HG03342 (cell line): ENCODE data around the gene GAPT.
A peak's percentile ranks its signal among the peaks of the same experiment; 100 is the strongest.

Experiments used
- ATAC-seq: cut with Tn5 transposase; IDR thresholded peaks from one replicate; pipeline ENCODE4 v1.9.1; 2021; ENCODE audit warnings: mild to moderate bottlenecking, moderate library complexity; ENCODE audit not compliant: unreplicated experiment

Gene GAPT

DNA sequence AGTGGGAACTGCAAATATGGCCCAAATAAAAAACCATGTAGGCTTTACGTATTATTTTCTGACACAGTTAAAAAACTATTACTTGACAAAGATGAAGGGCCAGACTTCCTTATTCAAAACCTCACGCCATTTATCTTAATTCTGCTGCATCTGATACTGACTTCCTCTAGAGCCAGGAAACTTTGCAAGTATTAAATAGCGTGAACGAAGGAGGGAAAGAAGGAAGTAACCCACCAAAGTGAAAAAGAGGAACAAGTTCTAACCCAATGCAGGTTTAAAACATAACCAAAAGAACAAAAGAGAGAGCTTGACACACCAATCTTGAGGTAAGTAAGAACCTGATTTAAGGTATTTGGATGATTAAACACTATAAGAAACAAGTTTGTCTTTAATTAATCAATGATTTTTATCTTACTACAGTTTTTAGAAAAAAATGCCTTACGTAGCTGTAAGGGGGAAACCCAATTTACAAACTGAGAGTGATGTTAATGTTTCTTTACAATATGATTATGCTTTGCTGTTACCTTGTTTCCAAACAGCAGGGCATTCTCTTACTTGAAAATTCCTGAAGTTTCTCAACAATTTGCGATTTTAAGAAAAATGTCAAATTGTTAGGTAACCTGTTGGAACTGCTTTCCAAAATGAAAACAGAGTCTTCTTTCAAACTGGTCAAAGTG lies at the start of gene GAPT:
TSS of gene GAPT (plus strand) at position 220 of the 677 bp plus-strand sequence. CDS start 3,102 bp downstream, outside the sequence.
- peak; percentile 82 for ATAC-seq

- no peak for ATAC-seq
Measured at GRCh38 chr5:58444805-58445204, 46.4 kb upstream of the GAPT start.

GRCh38 chr5:58446024-58446423 lies 45.2 kb upstream of the GAPT start:
- ATAC-seq, result no peak

GRCh38 chr5:58447226-58447625 lies 44.0 kb upstream of the GAPT start:
- no peak for ATAC-seq

DNA sequence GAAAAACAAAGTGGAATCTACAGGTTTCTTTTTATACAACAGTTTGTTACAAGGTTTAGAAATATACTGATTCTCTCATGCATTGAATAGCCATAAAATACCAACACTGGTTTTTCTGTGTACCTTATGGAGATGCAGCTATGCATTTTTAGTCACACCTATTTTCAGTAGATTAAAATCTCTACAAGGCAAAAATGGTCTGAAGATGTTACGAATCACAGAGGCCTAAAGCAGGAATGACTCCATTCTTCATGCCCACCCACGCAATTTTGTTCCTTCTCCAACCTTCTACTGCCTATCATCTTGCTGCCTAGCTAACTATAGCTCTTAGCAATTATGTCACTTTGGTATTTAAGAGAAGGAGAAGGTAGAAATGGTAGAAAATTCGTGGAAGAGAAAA lies 41.2 kb upstream of the GAPT start:
- ATAC-seq, result no peak

- ATAC-seq, result no peak
Measured at GRCh38 chr5:58450811-58451629, 40.2 kb upstream of the GAPT start.

GRCh38 chr5:58451732-58452565 lies 39.3 kb upstream of the GAPT start:
- no peak for ATAC-seq

DNA sequence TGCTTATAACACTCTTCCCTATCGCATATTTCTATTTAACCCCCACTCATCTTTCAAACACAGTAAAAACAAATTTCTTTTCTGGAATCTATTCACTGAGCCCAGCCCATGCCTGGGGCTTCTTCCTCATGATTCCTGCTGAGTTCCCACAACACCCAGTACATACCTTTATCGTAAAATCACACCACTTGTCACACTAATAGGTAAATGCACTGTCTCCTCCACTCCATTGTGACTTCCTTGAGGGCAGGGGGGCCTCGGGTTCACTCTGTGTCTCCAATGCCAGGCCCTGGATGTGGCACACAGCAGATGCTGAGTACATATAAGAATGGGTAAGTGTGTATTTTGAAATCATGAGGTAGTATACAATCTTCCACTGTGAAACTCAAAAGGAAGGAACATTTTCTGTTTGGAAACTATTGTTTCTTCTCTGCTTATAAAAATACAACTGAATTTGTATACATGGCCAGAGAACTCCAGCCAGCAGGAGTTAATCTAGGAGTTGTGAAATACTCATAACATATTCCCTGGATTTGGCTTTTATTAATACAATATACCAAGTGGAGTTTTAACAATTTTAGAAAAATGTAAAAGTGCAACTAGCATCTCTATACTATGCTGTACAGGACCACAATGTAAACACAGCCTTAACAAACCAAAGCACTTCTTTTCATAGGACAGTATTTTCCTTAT lies 38.5 kb upstream of the GAPT start:
- ATAC-seq, result no peak

DNA sequence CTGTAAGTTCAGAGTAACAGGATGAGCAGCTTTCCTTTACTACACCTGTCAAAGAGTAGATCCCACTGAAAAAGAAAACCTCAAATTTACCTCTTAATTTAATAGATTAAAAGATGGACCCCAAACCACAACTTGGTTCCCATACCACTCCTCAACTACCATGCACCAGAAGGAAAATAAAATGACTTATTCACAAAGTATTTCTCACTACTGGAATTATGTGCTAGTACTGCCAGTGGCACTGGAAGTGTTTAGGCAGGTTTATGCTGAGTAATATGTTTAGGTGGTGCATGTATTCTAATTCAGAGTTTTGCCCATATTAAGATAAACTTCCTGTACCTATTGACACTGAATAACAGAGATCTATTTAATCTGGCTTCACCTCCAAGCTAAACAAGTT lies 37.9 kb upstream of the GAPT start:
- ATAC-seq, result no peak

- ATAC-seq, result no peak
Measured at GRCh38 chr5:58454025-58454424, 37.2 kb upstream of the GAPT start.

- no peak for ATAC-seq
Measured at GRCh38 chr5:58455066-58455465, 36.2 kb upstream of the GAPT start.

GRCh38 chr5:58455480-58455879 lies 35.8 kb upstream of the GAPT start:
- no peak for ATAC-seq

- no peak for ATAC-seq
Measured at GRCh38 chr5:58456026-58456425, 35.2 kb upstream of the GAPT start.

DNA sequence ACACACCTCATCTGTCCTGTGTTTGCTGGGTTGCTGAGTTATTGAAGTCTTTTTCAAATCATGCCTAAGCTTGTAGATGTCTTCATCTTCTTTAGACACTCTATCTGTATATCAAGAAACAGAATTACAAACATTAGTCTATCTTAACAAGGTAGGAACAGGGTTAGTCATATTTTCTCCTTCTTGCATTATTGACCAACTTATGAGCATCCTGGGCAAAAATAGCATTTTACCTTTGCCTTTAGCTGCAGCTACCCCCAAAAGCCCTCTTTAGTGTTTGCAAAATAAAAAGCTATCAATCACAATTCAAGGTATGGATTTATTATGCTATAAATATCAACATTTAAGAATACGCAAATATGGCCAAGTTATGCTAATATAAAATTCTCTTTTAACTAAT lies 34.7 kb upstream of the GAPT start:
- no peak for ATAC-seq

GRCh38 chr5:58457050-58457449 lies 34.2 kb upstream of the GAPT start:
- ATAC-seq, result no peak

DNA sequence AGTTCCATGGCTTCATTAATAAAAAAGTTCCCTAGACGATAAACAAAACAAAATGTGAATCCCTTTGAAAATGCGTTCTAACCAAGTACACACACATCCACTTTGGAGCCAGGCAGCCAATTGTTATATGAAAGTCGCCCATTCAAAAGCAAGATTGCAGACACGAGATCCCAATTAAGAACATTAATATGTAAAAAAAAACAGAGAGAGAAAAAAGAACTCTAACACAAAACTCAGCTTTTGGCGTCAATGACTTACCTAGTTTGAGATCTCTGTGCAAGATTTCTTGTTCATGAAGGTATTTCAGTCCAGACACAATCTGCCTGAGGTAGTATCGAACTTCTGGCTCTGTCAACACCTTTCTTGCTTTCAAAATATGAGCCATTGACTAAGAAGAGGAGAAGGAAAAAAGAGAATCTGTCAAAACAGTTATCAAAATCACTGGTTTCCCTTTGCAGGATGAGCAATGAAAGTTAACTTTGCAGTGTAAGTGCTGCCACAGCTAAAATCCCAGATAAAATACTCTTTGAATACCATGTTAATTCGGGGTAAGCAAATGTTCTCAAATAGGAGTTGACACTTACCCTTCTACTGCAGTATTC lies 33.0 kb upstream of the GAPT start:
- ATAC-seq, result no peak

- ATAC-seq, result no peak
Measured at GRCh38 chr5:58458743-58459145, 32.5 kb upstream of the GAPT start.

DNA sequence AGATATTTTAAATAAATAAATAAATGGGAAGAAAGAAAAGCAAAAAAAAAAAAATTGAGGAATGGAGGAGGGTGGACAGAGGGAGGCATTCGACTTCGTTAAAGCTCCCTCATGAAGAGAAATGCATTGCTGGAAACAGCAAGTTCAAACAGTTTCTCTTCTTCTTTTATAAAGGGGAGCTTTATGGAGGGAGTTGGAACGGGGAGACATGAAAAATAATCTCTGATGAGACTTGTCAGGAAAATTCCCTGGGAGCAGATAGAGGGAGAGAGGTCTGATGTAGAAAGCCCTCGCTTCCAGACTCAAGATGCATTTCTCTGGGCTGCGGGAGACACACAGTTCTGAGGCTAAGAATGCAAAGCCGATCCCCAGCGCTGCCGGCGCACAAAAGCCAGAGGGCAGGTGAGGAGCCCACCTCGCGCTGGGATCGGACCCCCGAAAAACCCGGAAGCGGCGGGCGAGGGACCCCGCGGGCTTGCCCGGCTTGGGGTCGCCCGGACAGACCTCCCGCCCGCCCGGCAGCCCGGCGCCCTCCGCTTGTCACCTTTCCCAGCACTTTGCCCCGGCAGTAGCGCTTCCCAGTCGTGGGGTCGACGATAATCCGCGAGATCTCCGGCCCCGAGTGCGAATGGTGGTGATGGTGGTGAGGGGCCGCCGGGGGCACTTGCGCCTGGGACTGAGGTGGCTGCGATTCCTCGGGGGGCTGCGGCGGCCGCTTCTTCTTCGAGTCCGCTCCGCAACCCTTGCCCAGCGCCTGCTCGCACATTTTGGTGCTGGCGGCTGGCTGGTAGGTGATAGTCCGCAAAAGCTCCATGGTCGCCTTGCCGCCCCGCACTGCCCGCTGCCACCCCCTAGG lies 31.9 kb upstream of the GAPT start:
- no peak for ATAC-seq

DNA sequence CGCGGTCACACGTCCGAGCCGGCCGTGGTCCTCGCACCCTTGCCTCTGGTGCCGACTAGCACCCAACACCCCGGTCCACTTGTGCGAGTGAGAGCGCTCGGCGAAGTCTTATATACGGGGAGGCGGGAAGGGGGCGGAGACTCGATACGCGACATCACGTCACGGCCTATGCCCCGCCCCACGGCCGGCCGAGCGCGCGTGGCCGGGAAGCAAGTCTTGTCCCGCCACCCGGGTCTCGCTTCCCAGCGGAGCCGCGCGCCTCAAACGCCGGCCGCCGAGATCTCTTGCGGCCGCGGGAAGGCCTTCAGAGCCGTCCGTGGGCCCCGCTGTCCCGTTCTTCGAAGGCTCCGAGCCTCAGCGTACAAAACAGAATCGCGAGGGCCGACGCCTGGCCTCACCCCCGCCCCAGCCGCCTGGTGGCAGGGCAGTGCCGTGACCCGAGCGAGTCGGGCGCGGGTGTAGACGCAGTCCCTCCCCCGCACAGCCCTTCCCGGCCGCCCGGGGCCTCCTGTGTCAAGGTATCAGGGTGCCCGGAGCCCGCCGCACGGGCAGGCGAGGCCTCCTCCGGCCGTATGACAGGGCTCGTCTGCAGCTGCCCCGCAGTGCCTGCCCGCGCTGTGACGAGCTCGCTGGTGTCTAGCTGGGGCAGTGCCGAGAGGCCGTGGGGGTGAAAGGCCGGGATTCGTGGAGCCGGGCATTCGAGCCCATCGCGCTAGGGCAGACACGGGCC lies 31.1 kb upstream of the GAPT start, which contains the start of gene PLK2:
TSS of gene PLK2 (minus strand) at position 85 of the 730 bp plus-strand sequence. CDS start 127 bp downstream, outside the sequence.
- peak; percentile 66 for ATAC-seq
